ENCODE data around the gene SLC2A1.

Gene SLC2A1

GRCh38 chr1:42979896-42980800, 21.5 kb upstream of the SLC2A1 start:
- DNase-seq (ENCODE audit: low read depth in 2 of 2), result no peak

GRCh38 chr1:42979036-42979430, 20.4 kb upstream of the SLC2A1 start:
- DNase-seq (ENCODE audit: low read depth in 2 of 2), result no peak

GRCh38 chr1:42978317-42979035, 19.8 kb upstream of the SLC2A1 start:
- no peak for DNase-seq (ENCODE audit: low read depth in 2 of 2)

GRCh38 chr1:42977653-42978052, 19.0 kb upstream of the SLC2A1 start:
- DNase-seq (ENCODE audit: low read depth in 2 of 2), result no peak

GRCh38 chr1:42975561-42976225, 17.0 kb upstream of the SLC2A1 start:
- no peak for DNase-seq (ENCODE audit: low read depth in 2 of 2)

- no peak for DNase-seq (ENCODE audit: low read depth in 2 of 2)
These were observed 16.2 kb upstream of the SLC2A1 start for GRCh38 chr1:42974767-42975437.

GRCh38 chr1:42973799-42974198, 15.1 kb upstream of the SLC2A1 start:
- DNase-seq (ENCODE audit: low read depth in 2 of 2), result no peak

- DNase-seq (ENCODE audit: low read depth in 2 of 2), result no peak
These were observed 14.6 kb upstream of the SLC2A1 start for GRCh38 chr1:42973286-42973685.

- DNase-seq (ENCODE audit: low read depth in 2 of 2), result no peak
These were observed 13.2 kb upstream of the SLC2A1 start for GRCh38 chr1:42971841-42972291.

- DNase-seq (ENCODE audit: low read depth in 2 of 2), result no peak
These were observed 11.5 kb upstream of the SLC2A1 start for GRCh38 chr1:42970143-42970542.

GRCh38 chr1:42968654-42969053, 10.0 kb upstream of the SLC2A1 start:
- DNase-seq (ENCODE audit: low read depth in 2 of 2), result no peak

GRCh38 chr1:42966688-42967612, 8.3 kb upstream of the SLC2A1 start:
- DNase-seq (ENCODE audit: low read depth in 2 of 2), result no peak

- no peak for DNase-seq (ENCODE audit: low read depth in 2 of 2)
These were observed 6.7 kb upstream of the SLC2A1 start for GRCh38 chr1:42965378-42965777.

- DNase-seq (ENCODE audit: low read depth in 2 of 2), result no peak
These were observed 5.6 kb upstream of the SLC2A1 start for GRCh38 chr1:42964044-42964812.

- DNase-seq (ENCODE audit: low read depth in 2 of 2), result no peak
These were observed 4.8 kb upstream of the SLC2A1 start for GRCh38 chr1:42963378-42964043.

- DNase-seq (ENCODE audit: low read depth in 2 of 2), result no peak
These were observed 4.1 kb upstream of the SLC2A1 start for GRCh38 chr1:42962641-42963377.

GRCh38 chr1:42961312-42962091, 2.8 kb upstream of the SLC2A1 start:
- DNase-seq (ENCODE audit: low read depth in 2 of 2), result no peak
